H9 (cell line): ENCODE measurements around the gene IER2. TPM values are rescaled to one million over a fixed set of nuclear protein-coding genes. Genes with fewer than 3 reads are reported as not detected.
"Not testable (repeated sequence)": the region's sequence is repeated elsewhere in the genome, so short reads cannot be mapped to it uniquely, and the experiment has no call there.

Source experiments
- DNase-seq: peaks from one replicate; pipeline ENCODE4 v3.0.0-alpha.2; 2017
- H2AFZ ChIP-seq: one replicate; pipeline ENCODE4 v1.6.1; 2013; ENCODE audit warnings: mild to moderate bottlenecking, low read length, control low read depth, moderate library complexity
- H2AK5ac ChIP-seq: 2 replicates; pipeline ENCODE4 v1.6.1; 2013; ENCODE audit warnings: low read length, control low read depth, mixed read lengths; ENCODE audit not compliant: insufficient read length
- H2BK120ac ChIP-seq: one replicate; pipeline ENCODE4 v1.6.1; 2013; ENCODE audit warnings: low read depth, mild to moderate bottlenecking, low read length, control low read depth, inconsistent platforms; ENCODE audit not compliant: poor library complexity, severe bottlenecking
- H2BK12ac ChIP-seq: 2 replicates; pipeline ENCODE4 v1.6.1; 2013; ENCODE audit warnings: low read length, control low read depth, mixed read lengths, low read depth; ENCODE audit not compliant: insufficient read length
- H2BK15ac ChIP-seq: 2 replicates; pipeline ENCODE4 v1.6.1; 2013; ENCODE audit warnings: low read depth, low read length, control low read depth
- H2BK20ac ChIP-seq: one replicate; pipeline ENCODE4 v1.6.1; 2013; ENCODE audit warnings: low read depth, mild to moderate bottlenecking, low read length, control low read depth, inconsistent platforms; ENCODE audit not compliant: poor library complexity, severe bottlenecking
- H2BK5ac ChIP-seq: 2 replicates; pipeline ENCODE4 v1.6.1; 2013; ENCODE audit warnings: low read length, control low read depth, mixed read lengths; ENCODE audit not compliant: insufficient read length
- H3K14ac ChIP-seq: 2 replicates; pipeline ENCODE4 v1.6.1; 2013; ENCODE audit warnings: low read length, control low read depth; ENCODE audit not compliant: insufficient read depth
- H3K18ac ChIP-seq: 2 replicates; pipeline ENCODE4 v1.6.1; 2013; ENCODE audit warnings: low read depth, mild to moderate bottlenecking, mixed read lengths, low read length, control low read depth; ENCODE audit not compliant: insufficient read length
- H3K23ac ChIP-seq: 2 replicates; pipeline ENCODE4 v1.6.1; 2013; ENCODE audit warnings: low read length, control low read depth, mixed read lengths, low read depth; ENCODE audit not compliant: insufficient read length
- H3K23me2 ChIP-seq: 2 replicates; pipeline ENCODE4 v1.6.1; 2013; ENCODE audit warnings: low read depth, mild to moderate bottlenecking, mixed read lengths, low read length, control low read depth; ENCODE audit not compliant: insufficient read length, poor library complexity, severe bottlenecking
- H3K27ac ChIP-seq: 2 replicates; pipeline ENCODE4 v1.5.1; 2013; ENCODE audit warnings: low read length, control low read depth, mixed read lengths, low read depth; ENCODE audit not compliant: insufficient read length
- H3K27me3 ChIP-seq: 2 replicates; pipeline ENCODE4 v1.6.1; 2013; ENCODE audit warnings: low read length, control low read depth, inconsistent platforms; ENCODE audit not compliant: insufficient read depth
- H3K4ac ChIP-seq: 2 replicates; pipeline ENCODE4 v1.6.1; 2013; ENCODE audit warnings: low read depth, mild to moderate bottlenecking, control low read depth, inconsistent platforms, low read length, moderate library complexity
- H3K4me1 ChIP-seq: 2 replicates; pipeline ENCODE4 v1.6.1; 2013; ENCODE audit warnings: low read length, control low read depth, inconsistent platforms; ENCODE audit not compliant: insufficient read depth
- H3K4me2 ChIP-seq: 2 replicates; pipeline ENCODE4 v1.6.1; 2013; ENCODE audit warnings: low read length, control low read depth, mixed read lengths; ENCODE audit not compliant: insufficient read length, insufficient read depth
- H3K56ac ChIP-seq: 2 replicates; pipeline ENCODE4 v1.6.1; 2013; ENCODE audit warnings: low read depth, mild to moderate bottlenecking, mixed read lengths, low read length, control low read depth; ENCODE audit not compliant: insufficient read length
- H3K79me1 ChIP-seq: 2 replicates; pipeline ENCODE4 v1.6.1; 2013; ENCODE audit warnings: low read depth, mild to moderate bottlenecking, moderate library complexity, low read length, control low read depth, inconsistent platforms; ENCODE audit not compliant: insufficient read depth, poor library complexity, severe bottlenecking
- H3K79me2 ChIP-seq: 2 replicates; pipeline ENCODE4 v1.6.1; 2013; ENCODE audit warnings: low read length, control low read depth, inconsistent platforms; ENCODE audit not compliant: insufficient read depth
- H3K9ac ChIP-seq: 2 replicates; pipeline ENCODE4 v1.6.1; 2013; ENCODE audit warnings: low read length, control low read depth, mixed read lengths; ENCODE audit not compliant: insufficient read length; ENCODE audit errors: extremely low read depth
- H3K9me3 ChIP-seq: one replicate; pipeline ENCODE4 v1.6.1; 2013; ENCODE audit warnings: low read depth, low read length, inconsistent platforms; ENCODE audit not compliant: control insufficient read depth
- H3T11ph ChIP-seq: one replicate; pipeline ENCODE4 v1.6.1; 2013; ENCODE audit warnings: mild to moderate bottlenecking, low read length, control low read depth, inconsistent platforms
- H4K20me1 ChIP-seq: one replicate; pipeline ENCODE4 v1.6.1; 2013; ENCODE audit not compliant: control insufficient read depth, insufficient read length, insufficient read depth
- H4K5ac ChIP-seq: 2 replicates; pipeline ENCODE4 v1.6.1; 2013; ENCODE audit warnings: low read depth, mild to moderate bottlenecking, mixed read lengths, low read length, control low read depth; ENCODE audit not compliant: insufficient read length
- H4K8ac ChIP-seq: replicated peaks from 2 replicates; pipeline ENCODE4 v1.6.1; 2013; ENCODE audit warnings: low read length, control low read depth, mixed read lengths, low read depth; ENCODE audit not compliant: insufficient read length
- H4K91ac ChIP-seq: 2 replicates; pipeline ENCODE4 v1.6.1; 2013; ENCODE audit warnings: low read depth, mild to moderate bottlenecking, moderate library complexity, mixed read lengths, low read length, control low read depth; ENCODE audit not compliant: insufficient read length
- H3K27ac Mint-ChIP-seq, 3 experiments: 2 replicates in 2 of 3; 3 replicates in 1 of 3; pipeline ENCODE4 v1.8.0; 2020 to 2021; ENCODE audit warnings: mixed read lengths in 3 of 3, mild to moderate bottlenecking in 1 of 3, moderate library complexity in 1 of 3
- H3K27me3 Mint-ChIP-seq: 2 replicates; pipeline ENCODE4 v1.8.0; 2021; ENCODE audit warnings: low read depth, mild to moderate bottlenecking, moderate library complexity, mixed read lengths
- H3K36me3 Mint-ChIP-seq, 3 experiments: 2 replicates in 2 of 3; 3 replicates in 1 of 3; pipeline ENCODE4 v1.8.0; 2020 to 2021; ENCODE audit warnings: low read depth in 3 of 3, mixed read lengths in 3 of 3; ENCODE audit not compliant: insufficient read depth in 1 of 3
- H3K4me1 Mint-ChIP-seq, 2 experiments: 2 replicates each; pipeline ENCODE4 v1.8.0; 2020; ENCODE audit warnings: mixed read lengths in 2 of 2
- H3K4me3 Mint-ChIP-seq, 2 experiments: 2 replicates in 1 of 2; 3 replicates in 1 of 2; pipeline ENCODE4 v1.8.0; 2020 to 2021; ENCODE audit warnings: mild to moderate bottlenecking in 2 of 2, mixed read lengths in 2 of 2, moderate library complexity in 1 of 2
- H3K9me3 Mint-ChIP-seq, 2 experiments: 2 replicates in 1 of 2; 3 replicates in 1 of 2; pipeline ENCODE4 v1.8.0; 2020; ENCODE audit warnings: mild to moderate bottlenecking in 2 of 2, mixed read lengths in 2 of 2, moderate library complexity in 1 of 2
- WGBS: extraction: QIAGEN DNeasy Blood & Tissue Kit; methylation state at CpG from one replicate; pipeline ENCODE4 v1.1.7; 2013; ENCODE audit warnings: missing lambda C conversion rate, low lambda C conversion rate, mixed read lengths; ENCODE audit not compliant: insufficient read length; ENCODE audit errors: extremely low coverage; 5-methylcytosine and 5-hydroxymethylcytosine counted together
- total RNA-seq: library from RNA; stranded (reverse); gene quantifications from 2 replicates; pipeline ENCODE4 v1.2.1, GENCODE V29; 2021

Gene IER2
- total RNA-seq, 1 experiment from 2014 or later = 160 TPM

DNA sequence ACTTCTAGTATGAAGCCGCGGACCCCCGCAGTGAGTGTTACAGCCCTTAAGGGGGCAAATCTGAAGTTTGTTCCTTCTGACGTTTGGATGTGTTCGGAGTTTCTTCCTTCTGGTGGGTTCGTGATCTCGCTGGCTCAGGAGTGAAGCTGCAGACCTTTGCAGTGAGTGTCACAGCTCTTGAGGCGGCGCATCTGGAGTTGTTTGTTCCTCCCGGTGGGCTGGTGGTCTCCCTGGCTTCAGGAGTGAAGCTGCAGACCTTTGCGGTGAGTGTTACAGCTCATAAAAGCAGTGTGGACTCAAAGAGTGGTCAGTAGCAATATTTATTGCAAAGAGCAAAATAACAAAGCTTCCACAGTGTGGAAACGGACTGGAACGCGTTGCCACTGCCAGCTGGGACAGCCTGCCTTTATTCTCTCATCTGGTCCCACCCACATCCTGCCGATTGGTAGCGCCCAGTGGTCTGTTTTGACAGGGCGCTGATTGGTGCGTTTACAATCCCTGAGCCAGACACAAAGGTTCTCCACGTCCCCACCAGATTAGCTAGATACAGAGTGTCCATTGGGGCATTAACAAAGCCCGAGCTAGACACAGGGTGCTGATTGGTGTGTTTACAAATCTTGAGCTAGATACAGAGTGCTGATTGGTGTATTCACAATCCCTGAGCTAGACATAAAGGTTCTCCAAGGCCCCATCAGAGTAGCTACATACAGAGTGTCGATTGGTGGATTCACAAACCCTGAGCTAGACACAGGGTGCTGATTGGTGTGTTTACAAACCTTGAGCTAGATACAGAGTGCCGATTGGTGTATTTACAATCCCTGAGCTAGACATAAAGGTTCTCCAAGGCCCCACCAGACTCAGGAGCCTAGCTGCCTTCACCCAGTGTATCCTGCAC, 35.8 kb downstream of the IER2 start:
- H2BK12ac ChIP-seq, H3K4me1 ChIP-seq, DNase-seq, H3K4me2 ChIP-seq, H3K56ac ChIP-seq, H2BK15ac ChIP-seq, H3T11ph ChIP-seq, H2BK5ac ChIP-seq, H4K20me1 ChIP-seq, H3K4me1 Mint-ChIP-seq, H3K9me3 ChIP-seq, H3K9ac ChIP-seq, H4K8ac ChIP-seq, H3K27ac ChIP-seq, H2AFZ ChIP-seq, H3K79me1 ChIP-seq, H3K4me3 Mint-ChIP-seq, H3K27me3 ChIP-seq, H4K5ac ChIP-seq, H3K4ac ChIP-seq, H3K18ac ChIP-seq, H2BK120ac ChIP-seq, H3K14ac ChIP-seq, H3K23ac ChIP-seq, H4K91ac ChIP-seq, H3K23me2 ChIP-seq, H2AK5ac ChIP-seq, H3K27me3 Mint-ChIP-seq, H2BK20ac ChIP-seq, H3K36me3 Mint-ChIP-seq, H3K9me3 Mint-ChIP-seq, H3K79me2 ChIP-seq: not testable (repeated sequence)
- no CpG with 5 or more reads among the region's 22 CpGs for WGBS
- peak overlapping the region; percentile 32 to 86 (median 41); a peak in 5 of 7 replicates for H3K27ac Mint-ChIP-seq

DNA sequence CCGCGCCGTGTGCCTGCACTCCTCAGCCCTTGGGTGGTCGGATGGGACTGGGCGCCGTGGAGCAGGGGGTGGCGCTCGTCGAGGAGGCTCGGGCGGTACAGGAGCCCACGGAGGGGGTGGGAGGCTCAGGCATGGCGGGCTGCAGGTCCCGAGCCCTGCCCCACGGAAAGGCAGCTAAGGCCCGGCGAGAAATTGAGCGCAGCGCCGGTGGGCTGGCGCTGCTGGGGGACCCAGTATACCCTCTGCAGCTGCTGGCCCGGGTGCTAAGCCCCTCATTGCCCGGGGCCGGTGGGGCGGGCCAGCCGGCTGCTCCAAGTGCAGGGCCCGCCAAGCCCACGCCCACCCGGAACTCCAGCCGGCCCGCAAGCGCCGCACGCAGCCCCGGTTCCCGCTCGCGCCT, 36.5 kb downstream of the IER2 start:
- not testable (repeated sequence) for H3K27me3 ChIP-seq, H2BK20ac ChIP-seq, H2BK12ac ChIP-seq, H3K56ac ChIP-seq, H4K20me1 ChIP-seq, H3K4me3 Mint-ChIP-seq, H3K9ac ChIP-seq, H2AK5ac ChIP-seq, H3K27me3 Mint-ChIP-seq, DNase-seq, H3K27ac Mint-ChIP-seq, H3K9me3 ChIP-seq, H3T11ph ChIP-seq, H3K27ac ChIP-seq, H2BK5ac ChIP-seq, H3K4ac ChIP-seq, H4K91ac ChIP-seq, H3K4me2 ChIP-seq, H3K79me1 ChIP-seq, H2BK120ac ChIP-seq, H3K36me3 Mint-ChIP-seq, H3K23me2 ChIP-seq, H3K4me1 Mint-ChIP-seq, H3K79me2 ChIP-seq, H2AFZ ChIP-seq, H3K9me3 Mint-ChIP-seq, H3K4me1 ChIP-seq, H3K14ac ChIP-seq, H4K5ac ChIP-seq, H4K8ac ChIP-seq, H2BK15ac ChIP-seq, H3K23ac ChIP-seq, H3K18ac ChIP-seq
- WGBS = no CpG with 5 or more reads among the region's 38 CpGs
